ENCODE results near the gene WARS2. TPM values are rescaled to one million over a fixed set of nuclear protein-coding genes. Genes with fewer than 3 reads are reported as not detected.

WARS2 gene
- total RNA-seq, 1 experiment from 2014 or later, result 10.5 TPM

GRCh38 chr1:119027759-119028158 lies 112.7 kb downstream of the WARS2 start:
- Histone ChIP-seq H3K9me2 (ENCODE audit: insufficient read depth) (no peaks in the 10 kb centered on the region), H3K36me3 (ENCODE audit: control insufficient read depth in 1 of 2, insufficient read depth in 2 of 2, low read length in 2 of 2) (no peaks in the 10 kb centered on the region), H4K20me1 (ENCODE audit: insufficient read depth) (no peaks in the 10 kb centered on the region), H3K9ac (ENCODE audit: low read length) (no peak overlapping the region), H3K4me1 (ENCODE audit: control insufficient read depth in 1 of 2, insufficient read depth in 2 of 2, low read length in 2 of 2) (no peaks in the 10 kb centered on the region; a peak in 1 of 4 replicates), H2AFZ (ENCODE audit: low read depth, low read length, poor library complexity, severe bottlenecking) (no peak overlapping the region), H3K9me3 (ENCODE audit: control insufficient read depth in 1 of 2, insufficient read depth in 1 of 2, low read depth in 1 of 2, low read length in 2 of 2) (no peaks in the 10 kb centered on the region), H3K4me3 (replicated peaks in 1 of 2; ENCODE audit: low read depth in 1 of 2, low read length in 2 of 2) (no peak overlapping the region), H3K4me2 (ENCODE audit: low read length) (no peak overlapping the region), H3K27me3 (ENCODE audit: insufficient read depth, low read length) (no peaks in the 10 kb centered on the region), H3K79me2 (ENCODE audit: insufficient read depth, low read length) (no peaks in the 10 kb centered on the region), H3K27ac (ENCODE audit: low read depth, low read length) (no peak overlapping the region)
- DNase-seq (ENCODE audit: low read depth, low spot score) (no peak), ATAC-seq (no peak)
- TF ChIP-seq EZH2 (IDR thresholded peaks at IDR 0.05) (no peak), TCF7L2 (IDR thresholded peaks at IDR 0.05; ENCODE audit: borderline replicate concordance, extremely low read depth, insufficient read depth, insufficient read length) (no peak), YY1 (IDR thresholded peaks at IDR 0.05; ENCODE audit: extremely low read depth, insufficient replicate concordance, low read depth, low read length) (no peak), POLR2A (IDR thresholded peaks at IDR 0.05; ENCODE audit: borderline replicate concordance, extremely low read depth, insufficient read depth, insufficient read length) (no peak)
- intact Hi-C loops (cut with micrococcal nuclease), result no loop called here
- ChIA-PET RAD21 (ENCODE audit: low non-redundant PET in 1 of 2, low total read pairs in 2 of 2, uncharacterized antibody in 2 of 2, unreplicated experiment in 2 of 2) (no interaction called here), POLR2A (no interaction called here), CTCF (no interaction called here)
- no TSS peak for BruUV-seq (replicated peaks)

DNA sequence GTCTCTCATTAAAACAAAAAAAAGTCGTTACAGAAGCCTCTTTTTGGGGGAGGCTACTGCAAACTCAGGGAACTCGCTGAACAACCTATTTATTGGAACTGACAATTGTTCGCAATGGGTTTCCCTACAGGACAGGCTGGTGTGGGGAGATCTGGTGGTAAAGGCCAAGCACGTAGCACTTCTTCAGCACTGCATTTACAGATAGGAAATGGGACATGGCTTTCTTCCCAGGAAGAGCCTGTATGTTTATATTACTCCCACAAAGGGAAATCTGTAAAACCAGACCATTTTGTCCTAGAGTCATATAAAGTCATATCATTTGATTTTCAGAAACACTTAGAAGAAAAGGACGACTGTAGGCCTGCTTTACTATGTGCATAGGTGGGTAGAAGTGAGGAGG lies 113.5 kb downstream of the WARS2 start:
- H2AFZ ChIP-seq (ENCODE audit: low read depth, low read length, poor library complexity, severe bottlenecking), result no peak overlapping the region
- intact Hi-C loops (cut with micrococcal nuclease), result no loop called here
- no peaks in the 10 kb centered on the region for H3K79me2 ChIP-seq (ENCODE audit: insufficient read depth, low read length)
- no peak overlapping the region for H3K4me3 ChIP-seq (replicated peaks in 1 of 2; ENCODE audit: low read depth in 1 of 2, low read length in 2 of 2)
- H3K27ac ChIP-seq (ENCODE audit: low read depth, low read length), result no peak overlapping the region
- no peaks in the 10 kb centered on the region for H3K9me3 ChIP-seq (ENCODE audit: control insufficient read depth in 1 of 2, insufficient read depth in 1 of 2, low read depth in 1 of 2, low read length in 2 of 2)
- H3K9ac ChIP-seq (ENCODE audit: low read length), result no peak overlapping the region
- no peaks in the 10 kb centered on the region for H3K36me3 ChIP-seq (ENCODE audit: control insufficient read depth in 1 of 2, insufficient read depth in 2 of 2, low read length in 2 of 2)
- H3K27me3 ChIP-seq (ENCODE audit: insufficient read depth, low read length), result no peaks in the 10 kb centered on the region
- RAD21 ChIA-PET (ENCODE audit: low non-redundant PET in 1 of 2, low total read pairs in 2 of 2, uncharacterized antibody in 2 of 2, unreplicated experiment in 2 of 2), result no interaction called here
- no peak for ATAC-seq
- DNase-seq (ENCODE audit: low read depth, low spot score), result no peak
- no peaks in the 10 kb centered on the region for H4K20me1 ChIP-seq (ENCODE audit: insufficient read depth)
- CTCF ChIA-PET, result no interaction called here
- H3K9me2 ChIP-seq (ENCODE audit: insufficient read depth), result no peaks in the 10 kb centered on the region
- no peaks in the 10 kb centered on the region; a peak in 1 of 4 replicates for H3K4me1 ChIP-seq (ENCODE audit: control insufficient read depth in 1 of 2, insufficient read depth in 2 of 2, low read length in 2 of 2)
- BruUV-seq (replicated peaks), result no TSS peak
- POLR2A ChIA-PET, result no interaction called here
- H3K4me2 ChIP-seq (ENCODE audit: low read length), result no peak overlapping the region
- no peak for TF ChIP-seq MAX (IDR thresholded peaks at IDR 0.05)
- no peak for TF ChIP-seq EGR1 (IDR thresholded peaks at IDR 0.05; ENCODE audit: low read depth)
- no peak for TF ChIP-seq ELF1 (IDR thresholded peaks at IDR 0.05; ENCODE audit: borderline replicate concordance, low read depth)
- TF ChIP-seq EZH2 (IDR thresholded peaks at IDR 0.05), result no peak
- no peak for TF ChIP-seq ZFX (IDR thresholded peaks at IDR 0.05)
- no peak for TF ChIP-seq ZNF274 (IDR thresholded peaks at IDR 0.05; ENCODE audit: low read depth, low read length)
- no peak for TF ChIP-seq EZH2phosphoT487 (IDR thresholded peaks at IDR 0.05; ENCODE audit: borderline replicate concordance)
- no peak for TF ChIP-seq POLR2AphosphoS5 (IDR thresholded peaks at IDR 0.05; ENCODE audit: low read depth, low read length)
- TF ChIP-seq ATF3 (IDR thresholded peaks at IDR 0.05), result no peak
- TF ChIP-seq CBX3 (IDR thresholded peaks at IDR 0.05; ENCODE audit: low read depth), result no peak
- TF ChIP-seq SP1 (IDR thresholded peaks at IDR 0.05; ENCODE audit: low read depth), result no peak
- no peak for TF ChIP-seq REST (IDR thresholded peaks at IDR 0.05; ENCODE audit: low read depth)
- no peak for TF ChIP-seq JUND (IDR thresholded peaks at IDR 0.05)
- TF ChIP-seq TCF7L2 (IDR thresholded peaks at IDR 0.05; ENCODE audit: borderline replicate concordance, extremely low read depth, insufficient read depth, insufficient read length), result no peak
- TF ChIP-seq SRF (IDR thresholded peaks at IDR 0.05; ENCODE audit: low read depth), result no peak
